HEK293 (cell line): ENCODE data around the gene BCL2L13.

ENCODE experiments used
- CTCF ChIA-PET: fragments of 350-600 bp; formaldehyde crosslinking; extraction: SDS; loops from one replicate; lab custom pipeline; 2021; ENCODE audit warnings: antibody characterized with exemption; lab: Yijun Ruan, JAX
- POLR2A ChIA-PET: fragments of 300-600 bp; formaldehyde crosslinking; extraction: SDS; loops from one replicate; lab custom pipeline; 2020; ENCODE audit warnings: antibody characterized with exemption, inconsistent platforms; lab: Yijun Ruan, JAX
- H3K27ac ChIP-seq: fragments of 200-500 bp; sonication (Bioruptor generic); 2 replicates; pipeline ENCODE4 v1.5.1; 2014; ENCODE audit warnings: low read depth, low read length, control low read depth, inconsistent platforms; ENCODE audit errors: extremely low read depth
- H3K36me3 ChIP-seq, 2 experiments: fragments of 200-500 bp in 1 of 2; sonication (Bioruptor generic) in 1 of 2; 1 replicate in 1 of 2; 2 replicates in 1 of 2; pipeline ENCODE4 v1.5.1; 2014 to 2017; ENCODE audit warnings: inconsistent platforms in 2 of 2, low read length in 2 of 2; ENCODE audit not compliant: control insufficient read depth in 2 of 2, insufficient read depth in 1 of 2
- H3K4me1 ChIP-seq: fragments of 200-500 bp; sonication (Bioruptor generic); 2 replicates; pipeline ENCODE4 v1.5.1; 2014; ENCODE audit warnings: mild to moderate bottlenecking, low read length, inconsistent platforms; ENCODE audit not compliant: control insufficient read depth, insufficient read depth
- H3K4me3 ChIP-seq: 2 replicates; pipeline ENCODE4 v1.5.1; 2011; ENCODE audit warnings: low read depth, mild to moderate bottlenecking, control low read depth, low read length, moderate library complexity
- H3K9me3 ChIP-seq: fragments of 200-500 bp; sonication (Bioruptor generic); 2 replicates; pipeline ENCODE4 v1.5.1; 2014; ENCODE audit warnings: low read depth, low read length, inconsistent platforms; ENCODE audit not compliant: control insufficient read depth, insufficient read depth
- HOXA7 ChIP-seq: sonication (generic); formaldehyde crosslinking; IDR thresholded peaks from 2 replicates; pipeline ENCODE4 v1.8.1; 2022; ENCODE audit warnings: missing genetic modification reagents, borderline replicate concordance
- SCRT1 ChIP-seq: fragments of 450-650 bp; formaldehyde crosslinking; IDR thresholded peaks from 2 replicates; pipeline ENCODE4 v1.5.1; 2016; ENCODE audit warnings: missing biosample characterization, missing genetic modification characterization, borderline replicate concordance
- SP3 ChIP-seq: fragments of 450-650 bp; formaldehyde crosslinking; IDR thresholded peaks from 2 replicates; pipeline ENCODE4 v1.5.1; 2016; ENCODE audit warnings: missing biosample characterization, missing genetic modification characterization
- WT1 ChIP-seq: fragments of 450-650 bp; formaldehyde crosslinking; IDR thresholded peaks from 2 replicates; pipeline ENCODE4 v1.5.1; 2016; ENCODE audit warnings: missing biosample characterization, missing genetic modification characterization
- YY2 ChIP-seq: fragments of 450-650 bp; formaldehyde crosslinking; IDR thresholded peaks from 2 replicates; pipeline ENCODE4 v1.5.1; 2016; ENCODE audit warnings: missing biosample characterization, missing genetic modification characterization
- ZBTB26 ChIP-seq: fragments of 450-650 bp; formaldehyde crosslinking; optimal IDR thresholded peaks from 2 replicates; pipeline ENCODE3; 2016; ENCODE audit warnings: missing biosample characterization, mild to moderate bottlenecking, missing genetic modification characterization
- ZNF121 ChIP-seq: fragments of 450-650 bp; formaldehyde crosslinking; IDR thresholded peaks from 2 replicates; pipeline ENCODE4 v1.5.1; 2016; ENCODE audit warnings: missing biosample characterization, missing genetic modification characterization
- ZNF239 ChIP-seq: fragments of 450-650 bp; formaldehyde crosslinking; IDR thresholded peaks from 2 replicates; pipeline ENCODE4 v1.5.1; 2016; ENCODE audit warnings: missing biosample characterization, missing genetic modification characterization
- ZNF335 ChIP-seq: fragments of 450-650 bp; formaldehyde crosslinking; conservative IDR thresholded peaks from 2 replicates; pipeline ENCODE4 v1.5.1; 2016; ENCODE audit warnings: missing biosample characterization, missing genetic modification characterization
- ZNF354C ChIP-seq: fragments of 450-650 bp; formaldehyde crosslinking; IDR thresholded peaks from 2 replicates; pipeline ENCODE4 v1.5.1; 2016; ENCODE audit warnings: missing biosample characterization, missing genetic modification characterization, low read depth, borderline replicate concordance
- ZNF362 ChIP-seq: fragments of 450-650 bp; formaldehyde crosslinking; IDR thresholded peaks from 2 replicates; pipeline ENCODE4 v1.5.1; 2016; ENCODE audit warnings: missing biosample characterization, missing genetic modification characterization
- ZNF366 ChIP-seq: fragments of 450-650 bp; formaldehyde crosslinking; conservative IDR thresholded peaks from 2 replicates; pipeline ENCODE4 v1.5.1; 2016; ENCODE audit warnings: missing biosample characterization, missing genetic modification characterization
- ZNF433 ChIP-seq: fragments of 450-650 bp; formaldehyde crosslinking; IDR thresholded peaks from 2 replicates; pipeline ENCODE4 v1.5.1; 2016; ENCODE audit warnings: missing biosample characterization, missing genetic modification characterization, low read depth
- ZNF473 ChIP-seq: fragments of 450-650 bp; formaldehyde crosslinking; IDR thresholded peaks from 2 replicates; pipeline ENCODE4 v1.5.1; 2017; ENCODE audit warnings: missing biosample characterization, missing genetic modification characterization
- ZNF510 ChIP-seq: fragments of 450-650 bp; formaldehyde crosslinking; IDR thresholded peaks from 2 replicates; pipeline ENCODE4 v1.5.1; 2018; ENCODE audit warnings: mild to moderate bottlenecking, missing genetic modification characterization, missing biosample characterization; ENCODE audit not compliant: insufficient replicate concordance
- ZNF639 ChIP-seq: fragments of 450-650 bp; formaldehyde crosslinking; IDR thresholded peaks from 2 replicates; pipeline ENCODE4 v1.5.1; 2016; ENCODE audit warnings: missing biosample characterization, missing genetic modification characterization
- ZNF658 ChIP-seq: fragments of 450-650 bp; formaldehyde crosslinking; IDR thresholded peaks from 2 replicates; pipeline ENCODE4; 2016; ENCODE audit warnings: missing biosample characterization, missing genetic modification characterization
- ZNF792 ChIP-seq: fragments of 450-650 bp; formaldehyde crosslinking; IDR thresholded peaks from 2 replicates; pipeline ENCODE4 v1.5.1; 2016; ENCODE audit warnings: missing biosample characterization, missing genetic modification characterization
- ZNF843 ChIP-seq: fragments of 450-650 bp; formaldehyde crosslinking; IDR thresholded peaks from 2 replicates; pipeline ENCODE4 v1.5.1; 2016; ENCODE audit warnings: missing biosample characterization, missing genetic modification characterization
- TF ChIP-seq, protein P1 (sequence below): fragments of 450-650 bp; formaldehyde crosslinking; IDR thresholded peaks from 2 replicates; pipeline ENCODE4 v1.5.1; 2016; ENCODE audit warnings: missing biosample characterization, missing genetic modification characterization, low read depth

Gene BCL2L13

DNA sequence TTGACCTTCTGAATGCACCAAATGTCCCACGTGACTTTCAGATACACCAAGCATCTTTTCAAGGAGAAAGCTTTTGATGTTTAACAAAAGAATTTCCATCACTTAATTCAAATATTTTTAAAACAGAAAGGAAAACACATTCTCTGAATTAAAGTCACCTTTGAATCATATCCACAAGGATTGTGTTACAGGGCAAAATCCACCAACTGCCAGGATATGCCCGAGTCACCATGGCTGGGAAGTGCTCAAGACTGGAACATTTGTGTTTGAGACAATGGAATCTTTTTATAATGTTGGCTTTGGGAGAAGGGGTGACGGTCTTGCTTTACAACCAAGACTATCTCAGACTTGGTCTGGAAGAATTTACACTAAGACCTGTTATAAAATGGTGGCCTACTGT is 94.9 kb downstream of the BCL2L13 start (continued):
- no peak for TF ChIP-seq ZNF473 (tag by site-specific recombination)

DNA sequence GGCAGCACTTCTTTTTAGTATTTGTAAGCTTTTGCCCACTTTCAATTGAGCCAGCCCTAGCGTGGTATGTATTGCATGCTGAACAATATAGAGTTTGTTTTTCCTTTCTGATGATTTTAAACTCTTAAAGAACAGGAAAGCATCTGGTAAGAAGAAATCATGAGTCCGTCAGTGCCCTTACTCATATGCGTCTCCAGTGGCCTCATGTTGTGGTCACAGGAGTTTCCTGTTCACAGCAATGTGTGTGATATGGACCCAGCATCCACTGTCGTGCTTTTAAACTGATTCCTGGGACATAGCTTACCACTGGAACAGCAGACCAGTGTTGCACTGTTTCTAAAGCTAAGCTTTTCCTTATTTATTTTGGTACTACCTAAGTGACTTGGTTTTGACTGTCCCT is 95.6 kb downstream of the BCL2L13 start:
- peaks cover 3 to 79% of the 10 kb centered on the region in 2 experiments for H3K36me3 ChIP-seq
- H3K27ac ChIP-seq: no peak overlapping the region
- no peaks in the 10 kb centered on the region for H3K9me3 ChIP-seq
- ChIA-PET CTCF (interaction anchor here (0.7 to 2.0 kb wide), 4 partner anchors 8 to 562 kb away, joined by 4 to 7 read pairs (median 6); no protein-coding TSS in a partner anchor), POLR2A (no interaction called here)
- H3K4me1 ChIP-seq: no peaks in the 10 kb centered on the region
- no peak overlapping the region for H3K4me3 ChIP-seq
- TF ChIP-seq YY2 (tag by site-specific recombination): no peak
- TF ChIP-seq ZNF639 (tag by site-specific recombination): no peak
- no peak for TF ChIP-seq ZNF239
- no peak for TF ChIP-seq HOXA7 (CRISPR knock-in tag)
- no peak for TF ChIP-seq ZNF121
- no peak for TF ChIP-seq ZNF843 (tag by site-specific recombination)
- TF ChIP-seq SCRT1 (tag by site-specific recombination): no peak
- TF ChIP-seq ZNF510 (tag by site-specific recombination): no peak
- no peak for TF ChIP-seq SP3 (tag by site-specific recombination)
- no peak for TF ChIP-seq ZNF354C (tag by site-specific recombination)
- TF ChIP-seq ZNF362 (tag by site-specific recombination): no peak
- TF ChIP-seq ZNF433 (tag by site-specific recombination): no peak
- no peak for TF ChIP-seq ZNF335
- no peak for TF ChIP-seq WT1 (tag by site-specific recombination)
- TF ChIP-seq ZNF366 (tag by site-specific recombination): no peak
- no peak for TF ChIP-seq ZNF658 (tag by site-specific recombination)
- no peak for TF ChIP-seq ZNF792
- TF ChIP-seq ZBTB26 (tag by site-specific recombination): no peak
- TF ChIP-seq, protein P1, sequence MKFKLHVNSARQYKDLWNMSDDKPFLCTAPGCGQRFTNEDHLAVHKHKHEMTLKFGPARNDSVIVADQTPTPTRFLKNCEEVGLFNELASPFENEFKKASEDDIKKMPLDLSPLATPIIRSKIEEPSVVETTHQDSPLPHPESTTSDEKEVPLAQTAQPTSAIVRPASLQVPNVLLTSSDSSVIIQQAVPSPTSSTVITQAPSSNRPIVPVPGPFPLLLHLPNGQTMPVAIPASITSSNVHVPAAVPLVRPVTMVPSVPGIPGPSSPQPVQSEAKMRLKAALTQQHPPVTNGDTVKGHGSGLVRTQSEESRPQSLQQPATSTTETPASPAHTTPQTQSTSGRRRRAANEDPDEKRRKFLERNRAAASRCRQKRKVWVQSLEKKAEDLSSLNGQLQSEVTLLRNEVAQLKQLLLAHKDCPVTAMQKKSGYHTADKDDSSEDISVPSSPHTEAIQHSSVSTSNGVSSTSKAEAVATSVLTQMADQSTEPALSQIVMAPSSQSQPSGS: no peak
